GM21723 (cell line): ENCODE results near the gene RMI2.

ENCODE experiments used
- ATAC-seq: cut with Tn5 transposase; IDR thresholded peaks from one replicate; pipeline ENCODE4 v1.9.1; 2021; ENCODE audit warnings: mild to moderate bottlenecking, moderate library complexity; ENCODE audit not compliant: unreplicated experiment

Gene RMI2

GRCh38 chr16:11380836-11381235 is 35.6 kb downstream of the RMI2 start:
- ATAC-seq = no peak

DNA sequence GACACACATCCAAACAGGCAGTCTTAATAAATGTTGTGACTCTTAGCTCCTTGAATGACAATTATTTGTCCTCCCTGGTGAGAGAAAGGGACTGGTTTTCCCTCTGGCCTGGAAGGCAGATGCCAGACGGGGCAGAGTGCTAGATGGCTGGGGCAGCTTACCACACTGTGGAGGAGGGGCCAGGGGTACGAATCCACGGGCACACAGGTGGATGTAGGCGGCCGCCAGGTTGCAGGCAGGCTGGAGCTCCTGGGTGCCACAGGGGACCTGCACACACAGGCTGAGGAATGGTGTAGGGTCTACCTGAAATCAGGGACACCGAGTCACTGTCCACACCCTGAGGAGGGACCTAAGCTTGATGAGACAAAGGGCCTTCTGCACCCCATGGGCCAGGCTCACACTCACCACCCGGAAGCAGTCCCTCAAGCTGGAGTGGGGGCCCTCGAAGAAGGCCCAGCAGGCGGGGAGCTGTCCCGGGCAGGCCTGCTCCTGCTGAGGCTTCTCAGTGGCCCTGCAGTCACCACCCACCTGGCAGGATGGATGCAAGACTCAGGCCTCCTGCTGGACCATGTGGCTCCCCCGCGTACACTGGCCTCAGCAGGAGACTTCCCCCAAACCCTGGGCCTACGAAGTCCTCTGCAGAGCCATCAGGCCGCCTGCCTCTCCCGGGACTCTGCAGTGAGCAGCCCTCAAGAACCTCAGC is 38.4 kb downstream of the RMI2 start:
- ATAC-seq = no peak

- ATAC-seq = no peak
Observed at GRCh38 chr16:11384184-11384955, 39.1 kb downstream of the RMI2 start.

DNA sequence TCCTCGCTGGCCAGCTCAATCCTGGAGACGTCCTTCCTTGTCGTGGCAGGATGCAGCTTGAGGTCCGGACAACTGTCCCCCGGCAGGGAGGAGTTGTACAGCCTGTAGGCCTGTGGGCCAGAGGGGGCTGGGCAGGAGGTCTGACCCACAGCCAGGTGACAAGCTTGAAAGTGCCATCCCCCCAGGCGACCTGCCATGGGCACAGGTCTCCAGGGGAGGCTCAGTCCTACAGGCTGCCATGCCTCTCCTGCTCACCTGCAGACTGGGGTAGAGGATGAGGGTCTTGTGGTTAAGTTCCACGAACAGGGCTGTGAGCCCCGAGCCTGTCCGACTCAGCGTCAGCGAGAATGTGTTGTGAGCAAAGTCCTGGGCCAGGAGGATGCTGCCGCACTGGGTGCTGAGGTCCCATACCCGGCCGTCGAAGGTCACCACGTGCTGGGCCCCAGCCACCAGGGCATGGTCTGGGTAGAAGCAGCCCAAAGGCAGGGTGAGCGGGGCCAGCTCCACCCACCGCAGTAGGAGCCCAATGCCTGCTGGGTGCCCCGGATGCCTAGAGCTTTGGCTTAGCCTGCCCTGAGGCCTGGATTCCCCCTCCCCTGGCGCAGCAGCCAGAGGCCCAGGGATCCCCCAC is 39.8 kb downstream of the RMI2 start:
- no peak for ATAC-seq

- no peak for ATAC-seq
Observed at GRCh38 chr16:11386054-11386680, 40.9 kb downstream of the RMI2 start.

DNA sequence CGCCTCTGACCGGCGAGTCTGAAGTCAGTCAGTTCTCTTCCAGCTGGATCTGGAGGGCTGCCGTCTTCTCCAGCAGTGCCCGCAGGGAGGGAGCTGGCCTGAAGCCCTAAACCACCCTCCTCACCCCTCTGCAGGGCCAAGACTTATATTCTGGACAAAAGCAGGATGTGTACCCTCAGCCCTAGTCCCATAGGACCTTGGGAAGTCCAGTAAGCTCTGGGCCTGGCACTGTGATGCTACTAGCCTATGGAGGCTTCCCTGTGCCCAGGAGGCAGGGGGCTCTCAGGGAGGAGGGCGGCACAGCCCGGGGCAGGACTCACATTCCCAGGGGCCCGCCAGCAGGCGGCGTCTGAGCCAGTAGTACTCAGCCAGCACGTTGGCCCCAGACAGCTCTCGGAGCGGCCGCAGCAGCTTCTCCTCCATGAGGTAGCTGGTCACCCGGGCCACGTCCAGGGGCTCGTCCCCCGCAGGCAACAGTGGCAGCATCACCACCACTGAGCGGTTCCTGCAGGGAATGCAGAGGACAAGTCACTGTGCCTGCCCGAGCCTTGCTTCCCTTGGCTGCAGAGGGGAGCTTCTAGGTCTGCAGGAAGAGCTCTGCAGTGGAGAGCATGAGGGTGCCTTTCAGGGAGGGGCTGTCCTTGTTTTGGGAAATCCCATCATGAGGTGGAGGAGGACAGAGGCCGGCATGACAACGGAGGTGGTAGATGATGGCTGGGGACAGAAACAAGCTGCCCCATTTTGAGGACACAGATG is 41.7 kb downstream of the RMI2 start:
- no peak for ATAC-seq

- no peak for ATAC-seq
Observed at GRCh38 chr16:11389083-11389482, 43.8 kb downstream of the RMI2 start.

DNA sequence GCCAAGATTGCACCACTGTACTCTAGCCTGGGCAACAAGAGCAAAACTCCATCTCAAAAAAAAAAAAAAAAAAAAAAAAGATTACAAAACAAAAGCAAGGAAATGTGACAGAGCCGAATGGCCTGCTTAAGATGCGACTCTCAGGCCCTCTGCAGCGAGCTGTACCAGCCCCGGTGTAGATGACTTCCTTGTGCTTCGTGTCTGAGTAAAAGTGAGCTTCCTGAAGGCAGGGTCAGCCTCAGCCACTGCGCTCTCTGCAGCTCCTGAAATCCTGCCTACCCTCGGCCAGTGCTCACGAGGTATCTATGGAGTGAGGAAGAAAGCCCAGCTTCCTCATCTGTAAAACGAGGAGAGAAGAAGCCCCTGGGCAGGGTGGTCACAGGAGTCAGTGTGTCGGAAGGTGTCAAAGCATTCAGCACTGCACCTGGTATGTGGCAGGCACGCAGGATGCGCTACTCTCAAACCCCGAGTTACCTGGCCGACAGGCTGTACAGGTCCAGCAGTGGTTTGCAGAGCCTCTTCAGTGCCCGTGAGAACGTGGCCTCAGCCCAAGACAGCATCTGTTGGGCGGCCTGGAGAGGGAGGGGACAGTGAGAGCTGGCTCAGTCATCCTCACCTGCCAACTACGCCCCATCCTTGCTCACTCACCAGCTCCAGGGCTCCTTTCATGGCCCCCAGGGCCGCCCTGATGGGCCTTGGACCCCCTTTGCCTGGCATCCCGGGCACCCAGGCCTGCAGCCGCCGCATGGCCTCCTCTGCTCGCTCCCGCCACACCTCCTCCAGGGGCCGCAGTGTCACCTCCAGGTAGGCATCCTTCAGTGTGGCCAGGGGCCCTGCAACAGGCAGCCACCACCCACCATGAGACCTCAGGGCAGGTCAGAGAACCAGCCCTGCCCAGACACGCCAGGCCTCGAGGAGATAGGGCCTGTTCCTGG is 44.6 kb downstream of the RMI2 start:
- ATAC-seq = no peak

- no peak for ATAC-seq
Observed at GRCh38 chr16:11390573-11391495, 45.6 kb downstream of the RMI2 start.

DNA sequence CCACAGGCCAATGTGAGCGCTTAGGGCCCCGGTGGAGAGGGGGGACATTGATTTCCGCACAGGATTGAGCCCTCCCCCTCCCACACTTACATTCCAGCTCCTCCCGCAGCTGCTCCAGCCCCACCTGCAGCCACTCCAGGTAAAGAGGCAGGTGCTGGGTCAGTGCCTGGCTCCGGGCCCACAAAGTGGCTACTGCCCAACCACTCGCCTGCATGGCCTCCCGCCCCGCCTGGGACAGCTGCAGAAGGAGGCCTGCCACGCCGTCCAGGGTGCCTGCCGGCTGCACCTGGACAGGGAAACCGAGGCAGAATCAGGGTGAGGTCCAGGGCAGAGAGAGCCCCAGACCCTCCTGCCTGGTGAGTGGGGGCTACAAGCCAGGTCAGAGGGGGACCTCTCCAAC is 46.3 kb downstream of the RMI2 start:
- no peak for ATAC-seq

DNA sequence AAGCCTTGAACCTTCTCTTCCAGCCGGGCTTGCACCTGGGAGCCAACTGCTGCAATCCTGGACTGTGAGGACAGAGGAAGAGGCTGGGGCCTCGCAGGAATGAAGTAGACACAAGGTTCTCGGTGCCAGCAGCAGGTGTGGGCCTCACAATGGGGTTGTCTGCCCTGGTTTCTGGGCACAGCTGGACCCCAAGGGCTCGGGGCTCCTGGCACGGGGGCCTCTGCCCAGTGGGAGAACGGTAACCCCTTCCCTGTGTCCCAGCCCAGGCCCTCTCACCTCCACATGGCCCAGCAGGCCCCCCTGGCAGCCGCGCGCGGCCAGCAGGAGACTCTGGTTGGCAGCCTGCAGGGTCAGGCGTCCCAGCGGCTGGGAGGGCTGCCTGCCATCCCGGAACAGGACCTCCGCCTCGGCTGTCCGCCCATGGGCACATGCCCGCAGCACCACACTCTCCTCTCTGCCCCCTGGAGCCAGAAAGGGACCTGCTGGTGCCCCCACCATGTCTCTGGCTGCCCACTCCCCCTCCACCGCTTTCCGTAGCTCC is 46.9 kb downstream of the RMI2 start:
- no peak for ATAC-seq

- ATAC-seq = no peak
Observed at GRCh38 chr16:11393366-11393765, 48.1 kb downstream of the RMI2 start.

- ATAC-seq = no peak
Observed at GRCh38 chr16:11393861-11394592, 48.8 kb downstream of the RMI2 start.

- ATAC-seq = no peak
Observed at GRCh38 chr16:11394593-11394960, 49.3 kb downstream of the RMI2 start.

GRCh38 chr16:11395008-11395948 is 50.0 kb downstream of the RMI2 start:
- no peak for ATAC-seq

DNA sequence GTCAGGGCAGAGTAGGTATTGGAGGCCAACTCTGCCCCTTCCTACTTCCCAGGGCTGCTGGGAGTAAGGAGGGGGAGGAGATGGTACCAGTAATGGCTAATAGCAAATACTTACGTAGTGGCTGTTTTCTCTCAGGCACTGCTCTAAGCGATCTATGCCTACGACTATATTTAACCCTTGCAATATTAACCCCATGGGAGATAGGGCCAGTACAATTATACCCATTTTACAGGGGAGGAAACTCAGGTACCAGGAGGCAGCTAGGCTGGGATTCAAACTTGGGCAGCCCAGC is 50.6 kb downstream of the RMI2 start:
- no peak for ATAC-seq
